Activated CD8-positive, alpha-beta memory T cell treated with anti-CD3 and anti-CD28 coated beads, Interleukin-2, amount 50 U/mL, for 1 hour (primary cell): ENCODE results near the gene DIP2A.
"Not testable (repeated sequence)": the region's sequence is repeated elsewhere in the genome, so short reads cannot be mapped to it uniquely, and the experiment has no call there.

Source experiments
- DNase-seq: peaks from one replicate; pipeline ENCODE4 v3.0.0-alpha.2; 2020; ENCODE audit errors: extremely low read depth

DIP2A gene

DNA sequence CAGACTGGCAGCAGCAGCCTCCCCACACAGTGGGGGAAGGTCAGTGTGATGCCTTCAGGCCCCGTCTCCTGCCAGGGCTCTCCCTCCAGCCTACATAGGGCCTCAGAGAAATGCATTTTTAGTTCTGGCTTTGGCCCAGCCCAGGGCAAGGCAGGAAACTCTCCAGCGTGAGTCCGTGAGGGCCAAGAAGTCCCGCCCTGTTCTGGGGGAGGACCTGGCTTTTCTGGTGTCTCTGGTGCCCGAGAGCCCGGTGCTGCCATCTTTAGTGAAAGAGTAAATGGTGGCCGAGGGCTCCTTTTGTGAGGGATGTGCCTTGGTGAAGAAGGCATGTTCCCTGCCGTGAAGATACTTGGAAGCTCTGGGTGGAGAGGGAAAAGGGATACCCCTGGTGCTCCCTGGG is 14.8 kb upstream of the DIP2A start:
- no peak for DNase-seq

DNA sequence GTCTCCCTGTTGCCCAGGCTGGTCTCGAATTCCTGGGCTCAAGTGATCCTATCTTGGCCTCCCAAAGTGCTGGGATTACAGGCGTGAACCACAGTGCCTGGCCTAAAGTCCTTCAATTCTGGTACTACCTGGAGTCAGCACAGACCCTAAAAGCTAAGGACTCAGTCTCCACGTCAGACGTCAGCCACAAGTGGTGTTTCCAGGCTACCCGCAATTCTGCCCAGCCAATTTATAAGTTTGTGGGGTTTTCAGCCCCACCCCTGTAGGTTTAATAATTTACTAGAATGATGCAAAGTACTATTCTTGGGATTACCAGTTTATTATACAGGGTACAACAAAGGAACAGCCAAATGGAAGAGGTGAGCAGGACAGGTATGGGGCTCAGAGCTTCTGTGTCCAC is 10.6 kb upstream of the DIP2A start:
- no peak for DNase-seq

GRCh38 chr21:46448855-46449254 is 9.8 kb upstream of the DIP2A start:
- not testable (repeated sequence) for DNase-seq

DNA sequence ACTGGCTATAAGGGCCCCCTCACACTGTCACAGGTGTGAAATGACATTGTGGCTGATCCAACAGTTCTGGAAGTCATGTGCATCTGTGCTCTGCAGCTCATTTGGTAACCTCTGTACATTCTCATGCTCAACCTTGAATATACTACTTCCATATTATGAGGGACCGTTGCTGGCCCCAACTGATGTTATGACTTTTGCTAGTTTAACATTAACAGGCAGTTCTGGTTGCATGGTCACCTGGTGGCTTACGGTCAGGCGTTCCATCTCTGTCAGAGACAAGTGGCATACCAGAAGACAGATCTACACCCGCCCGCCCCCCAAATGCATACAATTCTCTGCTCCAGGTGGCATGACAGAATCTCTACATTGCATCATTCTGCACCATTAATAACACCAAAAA is 6.0 kb upstream of the DIP2A start:
- no peak for DNase-seq

- DNase-seq = no peak
Observed at GRCh38 chr21:46454142-46454541, 4.5 kb upstream of the DIP2A start.

GRCh38 chr21:46454634-46455390 is 3.9 kb upstream of the DIP2A start:
- no peak for DNase-seq

- no peak for DNase-seq
Observed at GRCh38 chr21:46455575-46456385, 2.9 kb upstream of the DIP2A start.

GRCh38 chr21:46456750-46457149 is 1.9 kb upstream of the DIP2A start:
- no peak for DNase-seq

- DNase-seq = no peak
Observed at GRCh38 chr21:46457801-46458314, 833 bp upstream of the DIP2A start.

- DNase-seq = no peak
Observed at GRCh38 chr21:46459024-46459355, 299 bp downstream of the DIP2A start.

- DNase-seq = no peak
Observed at GRCh38 chr21:46459356-46460112, 843 bp downstream of the DIP2A start.

DNA sequence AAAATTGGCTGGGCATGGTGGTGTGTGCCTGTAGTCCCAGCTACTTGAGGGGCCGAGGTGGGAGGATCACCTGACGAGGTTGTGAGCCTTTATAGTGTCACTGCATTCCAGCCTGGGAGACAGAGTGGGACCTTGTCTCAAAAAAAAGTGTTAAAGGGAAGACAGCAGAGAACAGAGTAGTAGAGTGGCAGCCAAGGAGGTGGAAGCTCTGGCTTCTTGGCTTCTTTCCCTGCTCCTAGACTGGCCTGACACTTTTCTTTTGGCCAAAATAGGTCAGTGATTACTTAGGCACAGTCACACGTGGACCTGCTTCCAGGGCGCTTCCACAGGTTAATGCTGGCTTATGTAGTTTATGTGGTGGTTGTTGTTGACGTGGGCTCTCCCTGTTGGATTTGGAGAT is 3.2 kb downstream of the DIP2A start:
- DNase-seq = no peak

DNA sequence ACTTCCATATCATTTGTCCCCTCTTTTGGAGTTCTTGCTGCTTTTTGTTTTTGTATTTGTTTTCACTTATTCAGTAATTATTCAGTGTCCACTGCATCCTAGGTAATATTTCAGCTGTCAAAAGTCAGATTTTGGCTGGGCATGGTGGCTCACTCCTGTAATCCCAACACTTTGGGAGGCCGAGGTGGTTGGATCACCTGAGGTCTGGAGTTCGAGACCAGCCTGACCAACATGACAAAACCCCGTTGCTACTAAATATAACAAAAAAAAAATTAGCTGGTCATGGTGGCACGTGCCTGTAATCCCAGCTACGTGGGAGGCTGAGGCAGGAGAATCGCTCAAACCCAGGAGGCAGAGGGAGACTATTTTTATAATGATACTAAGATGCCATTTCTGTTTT is 6.5 kb downstream of the DIP2A start:
- not testable (repeated sequence) for DNase-seq

DNA sequence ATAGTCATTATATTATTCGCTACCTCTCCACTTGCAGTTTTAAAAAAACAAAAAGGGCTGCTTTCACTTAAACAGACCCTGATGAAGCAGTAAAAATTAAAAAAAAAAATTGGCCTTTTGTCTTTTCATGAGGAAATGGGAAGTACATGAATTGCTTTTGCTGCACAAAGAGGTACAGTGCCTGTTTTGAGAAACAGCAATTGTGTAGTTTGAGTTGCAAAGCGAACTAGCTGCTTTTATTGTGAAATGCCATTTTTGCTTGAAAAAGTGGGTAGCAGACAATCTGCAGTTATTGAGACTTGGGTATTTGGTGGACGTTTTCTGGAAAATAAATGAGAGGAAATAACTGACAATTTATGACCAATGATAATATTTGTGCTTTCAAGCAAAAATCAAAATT is 7.0 kb downstream of the DIP2A start:
- no peak for DNase-seq

- DNase-seq = no peak
Observed at GRCh38 chr21:46468108-46468774, 9.6 kb downstream of the DIP2A start.

- DNase-seq = no peak
Observed at GRCh38 chr21:46469275-46469674, 10.6 kb downstream of the DIP2A start.

DNA sequence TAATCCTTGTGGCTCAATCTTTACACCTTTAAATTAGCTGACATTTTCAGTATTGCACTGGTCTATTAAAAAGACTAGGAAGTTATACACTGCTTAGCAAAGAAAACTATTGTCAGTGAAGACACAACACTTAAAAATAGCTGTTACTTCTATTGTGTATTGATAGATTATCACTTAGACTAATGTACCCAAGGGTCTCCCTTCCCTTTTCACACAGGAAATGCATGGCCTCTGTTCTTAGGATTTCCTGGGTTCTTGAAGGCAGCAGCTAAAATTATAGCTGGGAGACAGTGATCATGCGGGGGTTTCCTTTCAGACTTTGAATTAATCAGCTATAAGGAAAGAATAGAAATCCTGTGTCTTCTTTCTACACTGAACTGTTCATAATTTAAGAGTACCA is 12.8 kb downstream of the DIP2A start:
- no peak for DNase-seq

GRCh38 chr21:46472246-46472645 is 13.6 kb downstream of the DIP2A start:
- no peak for DNase-seq

GRCh38 chr21:46474382-46474781 is 15.7 kb downstream of the DIP2A start:
- DNase-seq = no peak

GRCh38 chr21:46475296-46475695 is 16.6 kb downstream of the DIP2A start:
- DNase-seq = no peak

DNA sequence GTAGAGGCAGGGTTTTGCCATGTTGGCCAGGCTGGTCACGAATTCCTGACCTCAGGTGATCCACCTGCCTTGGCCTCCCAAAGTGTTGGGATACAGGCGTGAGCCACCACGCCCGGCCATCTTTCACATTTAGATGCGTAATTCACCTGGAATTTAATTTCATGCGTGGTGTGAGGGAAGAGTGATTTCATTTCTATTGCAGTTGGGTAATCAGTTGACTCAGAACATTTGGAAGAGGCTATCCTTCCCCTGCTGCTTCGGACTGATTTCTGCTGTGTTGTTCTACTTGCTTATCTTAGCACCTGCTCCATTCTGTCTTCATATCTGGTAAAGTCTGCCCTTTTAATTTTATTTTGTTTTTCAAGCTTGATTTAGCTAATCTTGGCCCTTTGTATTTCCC is 19.1 kb downstream of the DIP2A start:
- DNase-seq = no peak

- DNase-seq = no peak
Observed at GRCh38 chr21:46478910-46479309, 20.2 kb downstream of the DIP2A start.
